ENCODE measurements around the gene EPAS1.

- TF ChIP-seq CTCF (IDR thresholded peaks at IDR 0.05) (no peak), POLR2A (IDR thresholded peaks at IDR 0.05) (no peak)
These were observed 2.4 kb downstream of the EPAS1 start for GRCh38 chr2:46299365-46300263.

All from testis (tissue), 2 donors.